Measurements from ENCODE around the gene GLS. TPM values are rescaled to one million over a fixed set of nuclear protein-coding genes. Genes with fewer than 3 reads are reported as not detected.
"Not testable (repeated sequence)": the region's sequence is repeated elsewhere in the genome, so short reads cannot be mapped to it uniquely, and the experiment has no call there.

The GLS gene
- polyA plus RNA-seq, 1 donor, result 51.8 TPM

GRCh38 chr2:190929919-190930318, 49.3 kb downstream of the GLS start:
- DNase-seq (ENCODE audit: low read depth), result no peak

GRCh38 chr2:190930411-190930810, 49.8 kb downstream of the GLS start:
- no peak for DNase-seq (ENCODE audit: low read depth)

GRCh38 chr2:190932514-190932913, 51.9 kb downstream of the GLS start:
- DNase-seq (ENCODE audit: low read depth), result no peak

- no peak for DNase-seq (ENCODE audit: low read depth)
Measured at GRCh38 chr2:190933361-190933760, 52.7 kb downstream of the GLS start.

- DNase-seq (ENCODE audit: low read depth), result no peak
Measured at GRCh38 chr2:190935054-190935453, 54.4 kb downstream of the GLS start.

- DNase-seq (ENCODE audit: low read depth), result no peak
Measured at GRCh38 chr2:190938771-190939335, 58.2 kb downstream of the GLS start.

- no peak for DNase-seq (ENCODE audit: low read depth)
Measured at GRCh38 chr2:190940454-190940853, 59.8 kb downstream of the GLS start.

GRCh38 chr2:190941571-190941970, 61.0 kb downstream of the GLS start:
- no peak for DNase-seq (ENCODE audit: low read depth)

- no peak for DNase-seq (ENCODE audit: low read depth)
Measured at GRCh38 chr2:190942697-190943096, 62.1 kb downstream of the GLS start.

- no peak for DNase-seq (ENCODE audit: low read depth)
Measured at GRCh38 chr2:190943706-190944105, 63.1 kb downstream of the GLS start.

- no peak for DNase-seq (ENCODE audit: low read depth)
Measured at GRCh38 chr2:190947141-190947540, 66.5 kb downstream of the GLS start.

GRCh38 chr2:190947711-190948251, 67.2 kb downstream of the GLS start:
- DNase-seq (ENCODE audit: low read depth), result no peak

- no peak for DNase-seq (ENCODE audit: low read depth)
Measured at GRCh38 chr2:190948671-190949070, 68.0 kb downstream of the GLS start.

GRCh38 chr2:190950566-190950991, 70.0 kb downstream of the GLS start:
- no peak for DNase-seq (ENCODE audit: low read depth)

GRCh38 chr2:190953257-190953656, 72.6 kb downstream of the GLS start:
- DNase-seq (ENCODE audit: low read depth), result no peak

- no peak for DNase-seq (ENCODE audit: low read depth)
Measured at GRCh38 chr2:190959911-190960788, 79.5 kb downstream of the GLS start.

- DNase-seq (ENCODE audit: low read depth), result not testable (repeated sequence)
Measured at GRCh38 chr2:190961117-190961516, 80.5 kb downstream of the GLS start.

- DNase-seq (ENCODE audit: low read depth), result no peak
Measured at GRCh38 chr2:190961918-190962487, 81.4 kb downstream of the GLS start.

GRCh38 chr2:190963088-190963487, 82.5 kb downstream of the GLS start:
- DNase-seq (ENCODE audit: low read depth), result no peak

GRCh38 chr2:190964170-190964795, 83.7 kb downstream of the GLS start:
- no peak for DNase-seq (ENCODE audit: low read depth)

GRCh38 chr2:190965580-190966222, 85.1 kb downstream of the GLS start:
- DNase-seq (ENCODE audit: low read depth), result no peak

- no peak for DNase-seq (ENCODE audit: low read depth)
Measured at GRCh38 chr2:190968522-190968921, 87.9 kb downstream of the GLS start.

All from forelimb muscle (tissue), 1 donor.